Osteocyte (in vitro differentiated cells): ENCODE data around the gene CTLA4. TPM values are rescaled to one million over a fixed set of nuclear protein-coding genes. Genes with fewer than 3 reads are reported as not detected.

Experiments
- DNase-seq: peaks from one replicate; pipeline ENCODE4 v3.0.0; 2021; ENCODE audit warnings: mixed read lengths; ENCODE audit not compliant: unreplicated experiment; ENCODE audit errors: extremely low spot score
- H3K27ac Mint-ChIP-seq: one replicate; pipeline ENCODE4 v1.8.0; 2021; ENCODE audit warnings: mild to moderate bottlenecking, mixed read lengths; ENCODE audit not compliant: unreplicated experiment
- H3K27me3 Mint-ChIP-seq: one replicate; pipeline ENCODE4 v1.8.0; 2021; ENCODE audit warnings: mixed read lengths; ENCODE audit not compliant: unreplicated experiment
- H3K36me3 Mint-ChIP-seq: one replicate; pipeline ENCODE4 v1.8.0; 2021; ENCODE audit warnings: mixed read lengths; ENCODE audit not compliant: unreplicated experiment
- H3K4me1 Mint-ChIP-seq: one replicate; pipeline ENCODE4 v1.8.0; 2021; ENCODE audit warnings: mixed read lengths; ENCODE audit not compliant: unreplicated experiment
- H3K4me3 Mint-ChIP-seq: one replicate; pipeline ENCODE4 v1.8.0; 2021; ENCODE audit warnings: mild to moderate bottlenecking, moderate library complexity, mixed read lengths; ENCODE audit not compliant: unreplicated experiment
- H3K9me3 Mint-ChIP-seq: one replicate; pipeline ENCODE4 v1.8.0; 2021; ENCODE audit warnings: mixed read lengths; ENCODE audit not compliant: unreplicated experiment
- CTCF ChIP-seq: fragments of 200-600 bp; sonication (generic); IDR thresholded peaks from 2 replicates; pipeline ENCODE4 v1.5.0; 2021; ENCODE audit warnings: antibody characterized with exemption, mild to moderate bottlenecking, moderate library complexity
- total RNA-seq: library from RNA; stranded (reverse); gene quantifications from 2 replicates; pipeline ENCODE4 v1.2.1, GENCODE V29; 2021

CTLA4 gene
- total RNA-seq, 1 donor from 2014 or later, result not detected

- Mint-ChIP-seq H3K9me3 (peaks cover under 1% of the 10 kb centered on the region), H3K4me3 (no peak overlapping the region), H3K36me3 (no peaks in the 10 kb centered on the region), H3K27me3 (peaks cover 57% of the 10 kb centered on the region), H3K27ac (no peak overlapping the region), H3K4me1 (no peaks in the 10 kb centered on the region)
- TF ChIP-seq CTCF, result no peak
- no peak for DNase-seq
Measured at GRCh38 chr2:203855274-203855673, 12.3 kb upstream of the CTLA4 start.

DNA sequence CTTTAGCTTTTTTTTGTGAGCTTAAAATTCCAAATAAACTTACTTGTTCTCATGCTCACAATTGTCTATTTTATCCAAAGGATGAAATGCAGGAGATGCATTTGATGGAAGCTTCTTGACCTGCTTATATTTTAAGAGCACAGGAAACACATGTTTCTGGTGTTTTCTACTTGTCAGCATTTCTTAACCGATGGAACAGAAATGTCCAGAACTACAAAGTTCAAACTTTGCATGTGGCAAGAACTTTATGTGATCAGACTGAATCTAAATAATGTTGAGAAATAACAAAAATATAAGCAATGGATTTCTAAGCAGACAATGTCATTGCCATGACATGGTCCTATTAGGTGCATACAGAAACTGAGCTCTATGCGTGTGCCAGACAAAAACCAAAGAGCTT is 9.9 kb upstream of the CTLA4 start:
- H3K4me1 Mint-ChIP-seq, result no peaks in the 10 kb centered on the region
- H3K27me3 Mint-ChIP-seq, result peaks cover 49% of the 10 kb centered on the region
- no peak overlapping the region for H3K4me3 Mint-ChIP-seq

DNA sequence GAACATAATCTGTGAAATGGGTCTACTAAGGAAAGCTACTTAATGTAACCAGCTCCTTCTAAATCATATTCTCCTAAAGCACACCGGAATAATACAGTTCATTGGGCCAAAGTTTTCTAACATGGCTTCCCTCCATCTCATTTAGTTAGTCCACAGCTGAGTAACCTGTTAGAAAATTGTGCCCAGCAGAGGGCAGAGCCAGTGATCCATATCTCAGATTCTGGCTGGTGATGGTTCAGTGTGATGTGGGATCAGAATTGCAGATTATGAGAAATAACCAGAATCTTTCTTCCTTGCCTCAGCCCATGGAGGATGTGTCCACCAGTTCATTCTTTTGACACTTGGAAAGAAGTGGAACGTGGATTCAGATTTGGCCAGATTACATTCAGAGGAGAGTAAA is 9.4 kb upstream of the CTLA4 start:
- Mint-ChIP-seq H3K27me3 (peaks cover 49% of the 10 kb centered on the region), H3K4me1 (no peaks in the 10 kb centered on the region), H3K4me3 (no peak overlapping the region), H3K9me3 (no peaks in the 10 kb centered on the region), H3K27ac (no peak overlapping the region), H3K36me3 (no peaks in the 10 kb centered on the region)
- TF ChIP-seq CTCF, result no peak
- no peak for DNase-seq

More for the DNA sequence above, 9.9 kb upstream of the CTLA4 start:
- Mint-ChIP-seq H3K9me3 (no peaks in the 10 kb centered on the region), H3K36me3 (no peaks in the 10 kb centered on the region), H3K27ac (no peak overlapping the region)
- no peak for TF ChIP-seq CTCF
- no peak for DNase-seq

DNA sequence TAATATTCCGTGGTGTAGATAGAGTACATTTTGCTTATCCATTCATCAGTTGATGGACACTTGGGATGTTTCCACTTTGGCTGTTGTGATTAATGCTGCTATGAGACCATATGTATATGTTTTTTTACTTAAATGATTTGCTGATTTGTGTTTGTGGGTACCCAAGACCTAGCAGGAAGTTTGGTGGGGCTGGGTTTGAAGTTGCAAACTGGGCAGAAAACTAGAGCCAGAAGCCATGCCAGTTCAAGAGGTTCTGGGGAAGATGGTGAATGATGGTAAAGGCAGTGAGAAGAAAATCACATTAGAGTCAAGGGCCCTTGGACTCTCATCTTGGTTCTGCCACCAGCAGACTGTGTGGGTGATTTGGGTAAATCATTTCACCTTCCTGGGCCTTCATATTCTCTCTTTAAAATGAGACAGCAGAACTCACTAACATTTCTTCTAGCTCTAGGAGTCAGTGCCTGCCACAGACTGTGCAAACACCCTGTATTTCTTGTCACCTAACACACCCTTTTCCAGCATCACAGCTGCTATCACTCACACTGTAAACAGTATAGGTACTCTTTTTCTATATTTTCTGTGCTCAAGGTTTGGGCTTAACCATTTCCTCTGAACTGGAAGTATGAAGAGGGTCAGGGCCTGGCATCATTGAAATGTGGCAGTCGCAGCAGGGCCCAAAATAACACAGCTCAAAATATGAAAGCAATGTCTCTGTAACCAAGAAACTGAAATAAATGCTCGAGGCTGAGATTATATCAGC is 8.4 kb upstream of the CTLA4 start:
- H3K27me3 Mint-ChIP-seq, result peaks cover 44% of the 10 kb centered on the region
- no peak overlapping the region for H3K4me3 Mint-ChIP-seq
- DNase-seq, result no peak
- TF ChIP-seq CTCF, result no peak
- H3K4me1 Mint-ChIP-seq, result no peaks in the 10 kb centered on the region
- peaks cover 6% of the 10 kb centered on the region for H3K9me3 Mint-ChIP-seq
- no peaks in the 10 kb centered on the region for H3K36me3 Mint-ChIP-seq
- H3K27ac Mint-ChIP-seq, result peak overlapping the region; percentile 40

DNA sequence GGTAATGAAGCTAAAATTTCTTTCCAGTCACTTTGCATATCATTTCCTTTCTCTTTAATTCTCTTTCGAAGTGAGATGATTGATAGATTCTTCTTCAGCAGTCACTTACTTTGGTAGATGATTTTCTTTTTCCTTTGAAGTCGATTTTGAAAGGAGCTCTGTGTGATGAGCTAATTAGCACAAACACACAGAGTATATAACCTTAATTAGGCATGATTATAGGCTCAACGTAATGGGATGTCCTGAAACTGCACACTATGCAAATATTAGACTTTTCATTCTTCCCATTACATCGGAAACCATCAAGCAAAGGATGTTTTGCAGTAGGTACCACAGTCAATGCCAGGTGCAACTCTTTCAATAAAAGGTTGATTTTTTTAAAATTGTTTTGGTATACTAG is 6.4 kb upstream of the CTLA4 start:
- no peaks in the 10 kb centered on the region for H3K36me3 Mint-ChIP-seq
- TF ChIP-seq CTCF, result no peak
- peaks cover 9% of the 10 kb centered on the region for H3K9me3 Mint-ChIP-seq

More for the DNA sequence above, 6.4 kb upstream of the CTLA4 start:
- H3K27ac Mint-ChIP-seq, result no peak overlapping the region
- no peak for DNase-seq
- H3K27me3 Mint-ChIP-seq, result peaks cover 44% of the 10 kb centered on the region
- no peak overlapping the region for H3K4me3 Mint-ChIP-seq
- no peaks in the 10 kb centered on the region for H3K4me1 Mint-ChIP-seq
